Activated T-cell treated with anti-CD3 and anti-CD28 coated beads, Interleukin-2, amount 50 U/mL, for 24 hours (primary cell): ENCODE measurements around the gene FAM107B.

Source experiments
- DNase-seq: peaks from one replicate; pipeline ENCODE4 v3.0.0-alpha.2; 2020
- H3K27ac Mint-ChIP-seq: 2 replicates; pipeline ENCODE4 v1.8.0; 2020; ENCODE audit warnings: mild to moderate bottlenecking, mixed read lengths
- H3K27me3 Mint-ChIP-seq: 2 replicates; pipeline ENCODE4 v1.8.0; 2020; ENCODE audit warnings: mixed read lengths
- H3K36me3 Mint-ChIP-seq: 2 replicates; pipeline ENCODE4 v1.8.0; 2020; ENCODE audit warnings: low read depth, mixed read lengths
- H3K4me1 Mint-ChIP-seq: 2 replicates; pipeline ENCODE4 v1.8.0; 2020; ENCODE audit warnings: low read depth, mixed read lengths
- H3K4me3 Mint-ChIP-seq: 2 replicates; pipeline ENCODE4 v1.8.0; 2020; ENCODE audit warnings: mild to moderate bottlenecking, moderate library complexity, mixed read lengths
- H3K9me3 Mint-ChIP-seq: 2 replicates; pipeline ENCODE4 v1.8.0; 2020; ENCODE audit warnings: mixed read lengths

The FAM107B gene

DNA sequence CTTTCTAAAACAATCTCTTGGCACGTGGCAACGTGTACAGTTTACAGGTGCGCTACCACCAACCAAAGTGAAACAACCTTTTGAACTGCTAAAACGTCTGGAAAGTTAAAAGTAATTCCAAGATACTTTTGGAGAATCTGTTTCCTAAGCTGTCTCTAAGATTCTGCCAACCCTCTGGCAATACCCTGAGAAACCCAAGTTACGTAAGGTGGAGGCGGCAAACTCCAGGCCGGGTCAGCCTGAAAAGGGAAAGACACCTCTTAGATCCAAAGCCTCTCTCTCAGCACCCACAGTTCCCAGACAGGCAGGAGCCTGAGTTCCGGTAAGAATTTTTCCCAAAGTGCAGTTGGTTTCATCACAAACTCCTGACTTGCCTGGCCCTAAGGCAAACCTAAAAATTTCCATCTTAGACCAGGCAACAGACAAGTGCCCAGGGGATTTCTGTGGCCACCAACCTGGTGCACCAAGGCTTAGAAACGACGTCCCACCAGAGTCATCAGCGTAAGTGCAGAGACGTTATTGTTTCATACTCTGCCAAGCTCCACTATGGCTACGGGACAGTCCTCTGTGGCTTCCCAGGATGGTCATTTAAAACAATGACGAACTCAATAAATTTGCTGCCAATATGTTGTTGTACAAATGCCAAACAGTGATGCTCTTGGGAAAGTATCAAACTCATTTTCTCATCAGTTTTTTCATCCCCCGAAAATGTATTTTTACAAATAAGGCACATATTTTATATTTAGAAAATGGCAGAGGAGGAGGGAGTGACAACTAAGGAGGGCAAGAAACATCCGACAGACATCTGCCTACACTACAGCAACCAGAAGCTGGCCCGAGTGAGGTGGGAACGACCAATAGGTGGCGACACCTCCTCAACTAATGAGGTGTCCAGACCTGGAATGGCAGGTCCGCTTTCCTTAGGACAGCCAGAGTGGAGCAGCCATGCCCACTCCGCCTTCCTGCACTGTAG is 238.2 kb downstream of the FAM107B start:
- Mint-ChIP-seq H3K27ac (peak overlapping the region; percentile 87), H3K4me1 (peaks cover 89% of the 10 kb centered on the region), H3K4me3 (no peak overlapping the region), H3K27me3 (no peaks in the 10 kb centered on the region), H3K36me3 (peaks cover 93% of the 10 kb centered on the region), H3K9me3 (no peaks in the 10 kb centered on the region)
- peak; percentile 72 for DNase-seq

DNA sequence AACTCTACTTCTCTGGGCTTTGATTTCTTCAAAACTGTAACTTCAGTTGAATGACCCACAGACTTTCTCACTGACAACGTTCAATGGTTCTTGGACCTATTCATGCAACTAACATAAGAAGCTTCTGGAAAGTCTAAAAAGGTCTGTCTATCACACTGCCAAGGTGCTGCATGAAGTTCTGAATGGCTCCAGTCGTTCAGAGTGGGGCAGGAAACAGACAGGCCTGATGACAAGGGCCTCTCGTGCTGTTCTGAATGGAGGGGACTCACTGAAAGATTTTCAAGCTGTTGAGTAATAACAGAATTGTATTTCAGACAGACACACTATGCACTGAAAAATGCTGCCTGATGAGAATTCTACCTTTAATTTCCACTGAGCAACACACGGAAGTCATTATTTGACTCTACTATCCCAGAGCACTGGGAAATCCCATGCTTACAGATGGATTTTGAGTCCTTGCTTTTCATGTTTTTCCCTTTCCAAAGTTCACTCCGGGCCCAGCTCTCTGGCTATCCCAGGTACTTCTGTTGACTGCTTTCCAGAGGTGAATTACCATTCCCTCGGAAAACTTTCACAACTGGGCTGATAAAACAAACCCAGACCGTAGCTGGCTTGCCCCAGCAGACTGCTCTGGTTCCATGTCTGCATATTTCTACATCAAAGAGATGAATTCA is 239.1 kb downstream of the FAM107B start:
- H3K9me3 Mint-ChIP-seq = no peaks in the 10 kb centered on the region
- peaks cover 86% of the 10 kb centered on the region for H3K4me1 Mint-ChIP-seq
- H3K4me3 Mint-ChIP-seq = no peak overlapping the region
- no peaks in the 10 kb centered on the region for H3K27me3 Mint-ChIP-seq
- peaks cover 89% of the 10 kb centered on the region for H3K36me3 Mint-ChIP-seq
- DNase-seq = no peak
- H3K27ac Mint-ChIP-seq = peak overlapping the region; percentile 87

DNA sequence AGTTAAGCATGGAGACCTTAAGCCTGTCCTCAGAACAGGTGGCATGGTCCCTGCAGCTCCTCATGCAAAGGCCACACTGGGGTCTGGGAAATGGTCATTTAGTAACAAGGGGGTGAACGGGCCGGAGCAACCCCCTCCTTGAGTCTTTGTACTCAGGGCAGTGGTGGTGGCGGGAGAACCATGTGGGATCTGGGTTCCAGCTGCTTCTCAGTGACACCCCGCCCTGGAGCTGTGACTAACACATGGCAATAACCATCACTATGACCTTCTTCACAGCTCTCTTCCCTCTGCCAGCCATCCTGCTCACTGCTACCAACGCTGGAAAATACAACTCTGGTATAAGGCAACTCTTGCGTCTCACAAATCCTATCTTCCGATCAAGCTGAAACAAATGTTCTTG is 240.5 kb downstream of the FAM107B start:
- Mint-ChIP-seq H3K4me3 (no peak overlapping the region), H3K4me1 (peaks cover 86% of the 10 kb centered on the region), H3K27me3 (no peaks in the 10 kb centered on the region), H3K36me3 (peaks cover 89% of the 10 kb centered on the region), H3K9me3 (no peaks in the 10 kb centered on the region), H3K27ac (peak overlapping the region; percentile 87)
- no peak for DNase-seq

DNA sequence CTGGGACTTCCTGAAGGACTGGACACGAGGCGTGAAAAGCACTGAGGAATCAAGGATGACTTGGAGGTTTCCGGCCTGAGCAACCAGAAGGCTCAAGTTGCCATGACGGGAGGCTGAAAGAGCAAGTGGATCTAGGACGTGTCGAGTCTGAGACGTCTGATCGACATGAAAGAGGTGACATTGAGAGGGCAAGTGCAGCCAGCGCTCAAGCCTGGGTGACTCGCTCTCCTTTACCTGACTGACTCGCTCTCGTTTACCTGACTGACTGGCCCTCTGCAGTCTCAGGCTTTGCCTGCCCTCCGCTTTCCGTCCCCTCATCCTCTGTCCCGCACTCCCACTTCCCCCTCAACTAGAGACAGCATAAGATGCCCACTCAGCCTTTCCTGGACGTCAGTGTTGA is 241.4 kb downstream of the FAM107B start:
- H3K4me3 Mint-ChIP-seq = no peak overlapping the region
- H3K4me1 Mint-ChIP-seq = peaks cover 88% of the 10 kb centered on the region

DNA sequence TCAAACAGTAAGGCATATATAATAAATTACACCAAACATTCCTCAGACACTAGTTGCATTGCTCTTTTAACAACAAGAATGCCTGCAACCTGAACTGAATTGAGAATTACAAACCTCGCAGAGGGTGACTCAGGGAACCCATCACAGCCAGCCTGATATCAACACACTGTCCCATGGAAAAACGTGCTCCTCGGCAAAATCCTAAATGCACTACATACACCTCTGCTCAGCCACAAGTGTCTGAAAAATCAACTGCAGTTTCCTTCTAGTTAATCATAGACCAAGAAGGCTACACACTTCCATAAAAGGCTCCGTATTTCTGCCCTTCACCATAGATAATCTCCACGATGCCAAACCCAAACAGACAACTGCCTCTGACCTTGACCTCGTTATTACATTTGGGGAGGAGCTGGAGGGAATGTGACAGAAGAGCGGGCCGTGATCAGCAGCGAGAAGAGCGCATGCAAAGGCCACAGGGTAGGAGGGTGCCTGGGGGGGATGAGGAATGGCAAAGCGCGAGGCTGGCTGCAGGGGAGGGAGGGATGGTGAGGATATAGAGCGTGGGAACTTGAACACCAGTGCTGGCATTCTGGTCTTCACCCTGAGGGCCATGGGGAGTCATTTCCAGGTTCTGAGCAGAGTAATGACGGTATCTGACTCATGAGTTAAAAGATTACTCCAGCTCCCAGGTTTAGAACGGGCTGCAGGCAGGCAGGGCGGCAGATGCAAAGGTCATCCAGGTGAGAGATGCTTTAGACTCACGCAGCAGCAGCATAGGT is 242.0 kb downstream of the FAM107B start:
- H3K4me3 Mint-ChIP-seq = no peak overlapping the region
- H3K9me3 Mint-ChIP-seq = no peaks in the 10 kb centered on the region
- H3K4me1 Mint-ChIP-seq = peaks cover 92% of the 10 kb centered on the region
- no peaks in the 10 kb centered on the region for H3K27me3 Mint-ChIP-seq
- peaks cover 89% of the 10 kb centered on the region for H3K36me3 Mint-ChIP-seq
- DNase-seq = no peak
- peak overlapping the region; percentile 79 for H3K27ac Mint-ChIP-seq

More for the DNA sequence above, 241.4 kb downstream of the FAM107B start:
- Mint-ChIP-seq H3K27ac (peak overlapping the region; percentile 87), H3K36me3 (peaks cover 89% of the 10 kb centered on the region), H3K9me3 (no peaks in the 10 kb centered on the region), H3K27me3 (no peaks in the 10 kb centered on the region)
- DNase-seq = no peak

DNA sequence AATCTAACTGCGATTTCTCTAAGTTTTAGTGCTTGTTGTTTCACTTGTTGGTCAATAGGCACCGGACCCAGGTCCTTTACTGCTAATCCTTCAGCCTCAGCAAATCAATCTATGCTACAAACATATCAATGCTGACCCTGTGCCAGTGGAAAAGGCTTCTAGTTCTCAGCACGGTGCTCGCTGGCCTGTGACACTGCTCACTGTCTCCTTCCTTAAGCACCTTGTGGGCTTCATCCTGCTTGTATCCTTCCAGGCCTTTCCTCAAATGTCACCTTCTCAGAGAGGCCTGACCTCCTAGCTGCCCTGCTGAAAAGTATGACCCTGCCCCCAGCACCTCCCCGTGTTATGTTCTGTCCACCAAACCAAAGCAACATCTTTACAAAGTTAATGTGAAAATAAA is 242.7 kb downstream of the FAM107B start:
- H3K4me3 Mint-ChIP-seq = no peak overlapping the region
- no peaks in the 10 kb centered on the region for H3K27me3 Mint-ChIP-seq
- DNase-seq = no peak
- H3K4me1 Mint-ChIP-seq = peaks cover 94% of the 10 kb centered on the region
- no peaks in the 10 kb centered on the region for H3K9me3 Mint-ChIP-seq
- peak overlapping the region; percentile 79 for H3K27ac Mint-ChIP-seq
- peaks cover 91% of the 10 kb centered on the region for H3K36me3 Mint-ChIP-seq

DNA sequence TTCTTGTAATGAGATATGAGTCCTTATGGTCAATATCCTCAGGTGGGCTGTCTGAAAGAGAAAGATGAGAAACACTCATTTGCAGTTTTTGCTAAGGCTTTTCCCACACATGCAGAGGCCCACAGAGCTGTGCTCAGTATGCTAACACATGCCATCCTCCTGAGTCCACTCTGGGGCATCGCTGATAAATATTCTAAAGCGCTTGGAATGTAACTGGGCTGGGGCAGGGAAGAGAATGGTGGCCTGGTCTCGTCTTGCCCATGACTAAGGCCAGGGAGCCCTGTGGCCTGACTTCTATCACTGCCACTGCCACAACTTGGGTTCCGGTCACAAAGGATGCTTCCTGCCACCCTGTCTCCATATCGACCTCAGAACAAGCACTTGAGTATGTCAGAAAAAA is 244.2 kb downstream of the FAM107B start:
- no peaks in the 10 kb centered on the region for H3K27me3 Mint-ChIP-seq
- peaks cover 92% of the 10 kb centered on the region for H3K36me3 Mint-ChIP-seq
- no peak for DNase-seq
- H3K4me1 Mint-ChIP-seq = peaks cover 90% of the 10 kb centered on the region
- H3K9me3 Mint-ChIP-seq = no peaks in the 10 kb centered on the region
- H3K4me3 Mint-ChIP-seq = no peak overlapping the region
- peak overlapping the region; percentile 22 for H3K27ac Mint-ChIP-seq

DNA sequence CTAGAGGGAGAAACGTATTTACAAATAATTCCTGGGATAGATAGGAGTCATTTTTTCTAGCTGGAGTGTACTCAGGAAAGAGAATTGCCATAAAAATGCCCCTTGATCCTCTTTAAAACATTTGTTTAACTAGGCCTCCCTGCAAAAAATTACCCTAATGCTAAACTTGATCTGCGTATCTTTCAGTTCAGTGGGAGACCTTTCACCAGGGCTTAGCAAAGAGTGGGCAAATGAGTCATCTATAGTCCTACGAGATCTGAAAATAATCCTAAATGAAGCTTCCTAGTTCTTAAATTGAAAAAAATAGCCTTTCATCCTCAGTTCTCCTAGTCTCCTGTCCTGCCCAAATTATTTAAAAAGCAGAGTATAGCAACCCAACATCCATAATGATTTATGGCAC is 245.3 kb downstream of the FAM107B start:
- Mint-ChIP-seq H3K9me3 (no peaks in the 10 kb centered on the region), H3K27ac (peak overlapping the region; percentile 89), H3K36me3 (peaks cover 92% of the 10 kb centered on the region), H3K4me3 (no peak overlapping the region), H3K27me3 (no peaks in the 10 kb centered on the region), H3K4me1 (peaks cover 89% of the 10 kb centered on the region)
- no peak for DNase-seq

DNA sequence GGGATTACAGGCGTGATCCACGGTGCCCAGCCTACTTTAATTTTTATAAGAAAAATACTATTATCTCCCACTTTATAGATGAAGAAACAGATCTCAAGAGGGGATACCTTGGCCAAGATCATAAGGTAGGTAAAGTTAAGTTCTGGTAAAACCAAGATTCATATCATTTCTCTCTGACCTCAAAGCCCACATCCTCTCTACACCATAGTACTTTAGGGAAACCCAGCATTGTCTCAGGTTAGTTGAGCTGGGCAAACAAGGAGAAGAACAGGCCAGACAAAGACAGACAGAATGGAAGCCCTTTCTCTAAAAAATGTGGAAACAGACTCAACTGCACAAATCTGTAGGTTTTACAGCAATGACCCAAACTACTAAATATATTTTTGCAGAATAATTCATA is 246.2 kb downstream of the FAM107B start:
- Mint-ChIP-seq H3K9me3 (no peaks in the 10 kb centered on the region), H3K36me3 (peaks cover 92% of the 10 kb centered on the region), H3K27ac (peak overlapping the region; percentile 89), H3K4me3 (peak overlapping the region; percentile 44), H3K27me3 (no peaks in the 10 kb centered on the region), H3K4me1 (peaks cover 88% of the 10 kb centered on the region)
- no peak for DNase-seq

DNA sequence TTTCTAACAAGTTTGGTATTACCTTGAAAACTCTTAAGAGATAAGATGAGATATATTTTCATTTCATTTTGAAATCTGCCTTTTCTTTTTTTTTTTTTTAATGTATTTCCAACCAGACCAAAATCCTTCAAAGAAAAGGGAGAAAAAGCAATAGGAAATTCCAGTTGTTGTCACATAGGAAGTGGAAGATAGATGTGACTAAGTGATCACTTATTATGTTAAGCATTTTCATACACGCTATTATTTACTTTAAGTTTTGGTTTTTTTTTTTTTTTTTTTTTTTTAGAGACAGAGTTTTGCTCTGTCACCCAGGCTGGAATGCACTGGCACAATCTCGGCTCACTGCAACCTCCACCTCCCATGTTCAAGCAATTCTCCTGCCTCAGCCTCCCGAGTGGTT is 246.8 kb downstream of the FAM107B start:
- peak overlapping the region; percentile 89 for H3K27ac Mint-ChIP-seq
- DNase-seq = no peak
- H3K36me3 Mint-ChIP-seq = peaks cover 92% of the 10 kb centered on the region
- no peaks in the 10 kb centered on the region for H3K27me3 Mint-ChIP-seq
- peaks cover 87% of the 10 kb centered on the region for H3K4me1 Mint-ChIP-seq
- H3K4me3 Mint-ChIP-seq = peak overlapping the region; percentile 44
- H3K9me3 Mint-ChIP-seq = no peaks in the 10 kb centered on the region

DNA sequence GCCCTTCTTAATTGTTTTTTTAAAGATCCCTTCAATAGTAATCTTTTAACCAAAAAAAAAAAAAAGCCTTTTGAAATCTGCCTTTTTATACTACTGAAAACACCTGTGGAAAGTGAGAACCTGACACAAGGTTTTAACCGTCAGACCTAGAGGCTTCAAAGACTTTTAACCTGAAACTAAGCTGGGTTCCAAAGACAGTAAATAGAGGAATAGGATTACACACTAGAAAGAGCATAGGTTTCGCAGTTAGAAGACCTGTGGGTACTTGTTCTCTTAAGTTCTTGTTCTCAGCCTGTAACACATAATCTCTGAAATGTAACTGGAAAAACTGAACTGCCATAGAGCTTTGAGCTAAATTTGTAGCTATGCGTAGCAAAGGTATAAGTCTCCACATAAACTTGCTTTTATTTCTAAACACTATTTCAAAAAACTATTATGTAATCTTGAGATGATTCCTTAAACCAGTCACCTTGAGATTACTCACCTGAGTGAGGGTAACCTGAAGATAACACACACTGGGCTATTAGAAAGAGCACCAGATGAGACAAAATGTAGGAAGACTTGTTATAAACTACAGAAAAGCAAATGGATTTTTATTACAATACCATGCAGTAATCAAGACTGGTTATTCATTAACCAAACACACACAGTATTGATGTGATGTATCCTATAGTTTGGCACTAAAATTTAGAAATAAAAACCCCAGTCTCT is 247.4 kb downstream of the FAM107B start:
- H3K27me3 Mint-ChIP-seq = no peaks in the 10 kb centered on the region
- peak overlapping the region; percentile 79 for H3K27ac Mint-ChIP-seq
- H3K4me3 Mint-ChIP-seq = peak overlapping the region; percentile 10
- H3K4me1 Mint-ChIP-seq = peaks cover 81% of the 10 kb centered on the region
- no peaks in the 10 kb centered on the region for H3K9me3 Mint-ChIP-seq
- peaks cover 92% of the 10 kb centered on the region for H3K36me3 Mint-ChIP-seq
- DNase-seq = no peak

DNA sequence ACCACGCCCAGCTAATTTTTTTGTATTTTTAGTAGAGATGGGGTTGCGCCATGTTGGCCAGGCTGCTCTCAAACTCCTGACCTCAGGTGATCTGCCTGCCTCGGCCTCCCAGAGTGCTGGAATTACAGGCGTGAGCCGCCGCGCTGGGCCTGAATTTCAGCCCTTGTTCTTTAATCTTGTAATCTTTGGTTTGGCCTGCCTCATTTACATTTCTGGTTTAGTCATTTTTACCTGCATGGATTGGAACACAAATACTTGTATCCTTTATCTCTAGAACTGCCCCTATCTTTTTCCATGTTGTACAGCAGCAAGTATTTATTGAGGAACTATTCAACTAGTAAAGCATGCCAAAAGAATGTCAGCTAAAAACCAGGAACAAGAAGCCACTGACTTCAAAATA is 248.4 kb downstream of the FAM107B start:
- Mint-ChIP-seq H3K9me3 (no peaks in the 10 kb centered on the region), H3K4me1 (peaks cover 77% of the 10 kb centered on the region), H3K36me3 (peaks cover 94% of the 10 kb centered on the region), H3K27ac (peak overlapping the region; percentile 12), H3K27me3 (no peaks in the 10 kb centered on the region), H3K4me3 (no peak overlapping the region)
- DNase-seq = no peak

DNA sequence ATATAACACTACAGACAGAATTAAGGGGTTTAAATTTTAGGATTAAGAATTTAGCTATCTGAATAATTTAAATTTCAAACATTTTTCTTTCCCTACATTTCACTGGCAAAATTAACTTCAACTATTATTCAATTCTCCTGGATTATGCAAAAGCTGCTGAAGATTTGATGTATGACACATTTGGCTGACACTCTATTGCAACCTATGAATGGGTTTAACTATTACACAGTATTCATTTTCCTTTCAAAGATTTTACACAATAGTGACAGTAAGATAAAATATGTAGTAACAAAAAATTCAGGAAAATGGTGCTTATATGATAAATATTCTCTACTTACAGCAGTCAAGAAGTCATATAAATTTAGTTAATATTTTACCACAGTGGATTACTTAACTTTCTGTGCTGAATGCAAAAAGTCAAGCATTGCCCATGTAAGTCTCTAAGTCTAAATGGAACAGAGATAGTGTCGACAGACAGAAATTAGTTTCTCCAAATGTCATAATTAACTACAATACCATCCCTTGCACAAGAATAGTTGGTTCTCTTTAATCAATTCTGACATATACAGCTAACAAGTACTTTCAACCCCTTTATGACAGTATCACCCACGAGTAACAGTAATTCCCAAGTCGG is 249.9 kb downstream of the FAM107B start:
- H3K9me3 Mint-ChIP-seq = no peaks in the 10 kb centered on the region
- no peak for DNase-seq
- peak overlapping the region; percentile 59 for H3K27ac Mint-ChIP-seq
- no peaks in the 10 kb centered on the region for H3K27me3 Mint-ChIP-seq
- peaks cover 65% of the 10 kb centered on the region for H3K4me1 Mint-ChIP-seq
- no peak overlapping the region for H3K4me3 Mint-ChIP-seq
- peaks cover 96% of the 10 kb centered on the region for H3K36me3 Mint-ChIP-seq
